Keratinocyte (primary cell): ENCODE data around the gene DHDH. TPM values are rescaled to one million over a fixed set of nuclear protein-coding genes. Genes with fewer than 3 reads are reported as not detected.

Experiments
- DNase-seq: peaks from one replicate; pipeline ENCODE4 v3.0.0-alpha.2; 2011; ENCODE audit warnings: low read depth, missing footprints, low spot score
- FAIRE-seq: peaks from 2 replicates; lab custom pipeline; 2011; peaks lifted over from hg19 to GRCh38; lab: Jason Lieb, UNC
- H2AFZ ChIP-seq: 2 replicates; pipeline ENCODE4 v1.6.0; 2012; ENCODE audit warnings: low read length, control low read depth, inconsistent platforms; ENCODE audit not compliant: control insufficient read depth
- H3K27ac ChIP-seq: 2 replicates; pipeline ENCODE4 v1.5.1; 2011; ENCODE audit warnings: low read length; ENCODE audit not compliant: control insufficient read depth, insufficient read depth
- H3K27me3 ChIP-seq: 3 replicates; pipeline ENCODE4 v1.6.0; 2011; ENCODE audit warnings: low read length; ENCODE audit not compliant: control insufficient read depth, insufficient read depth; ENCODE audit errors: extremely low read depth
- H3K36me3 ChIP-seq, 2 experiments: 2 replicates in 1 of 2; 3 replicates in 1 of 2; pipeline ENCODE4 v1.5.1; 2011; ENCODE audit warnings: low read length in 2 of 2, mild to moderate bottlenecking in 1 of 2; ENCODE audit not compliant: control insufficient read depth in 2 of 2, insufficient read depth in 2 of 2; ENCODE audit errors: extremely low read depth in 1 of 2
- H3K4me1 ChIP-seq: 3 replicates; pipeline ENCODE4 v1.5.1; 2011; ENCODE audit warnings: low read length; ENCODE audit not compliant: control insufficient read depth, insufficient read depth; ENCODE audit errors: extremely low read depth
- H3K4me2 ChIP-seq: 3 replicates; pipeline ENCODE4 v1.6.0; 2011; ENCODE audit warnings: low read depth, low read length; ENCODE audit not compliant: control insufficient read depth, insufficient read depth; ENCODE audit errors: extremely low read depth
- H3K4me3 ChIP-seq, 3 experiments: fragments of 200-600 bp in 1 of 3; sonication (generic) in 1 of 3; 2 replicates in 2 of 3; 3 replicates in 1 of 3; pipeline ENCODE4 v1.5.1; 2011 to 2016; ENCODE audit warnings: low read length in 3 of 3, mild to moderate bottlenecking in 3 of 3, control low read depth in 2 of 3, inconsistent platforms in 1 of 3, low read depth in 1 of 3, mixed read lengths in 1 of 3, mixed run types in 1 of 3, moderate library complexity in 1 of 3; ENCODE audit not compliant: control insufficient read depth in 2 of 3, insufficient read depth in 2 of 3; ENCODE audit errors: extremely low read depth in 1 of 3
- H3K79me2 ChIP-seq: 2 replicates; pipeline ENCODE4 v1.6.0; 2012; ENCODE audit warnings: low read length; ENCODE audit not compliant: control insufficient read depth, insufficient read depth
- H3K9ac ChIP-seq: 3 replicates; pipeline ENCODE4 v1.6.0; 2011; ENCODE audit warnings: low read length; ENCODE audit not compliant: control insufficient read depth, insufficient read depth; ENCODE audit errors: extremely low read depth
- H3K9me1 ChIP-seq: 3 replicates; pipeline ENCODE4 v1.6.0; 2011; ENCODE audit warnings: low read length; ENCODE audit not compliant: control insufficient read depth, insufficient read depth; ENCODE audit errors: extremely low read depth
- H3K9me3 ChIP-seq: 2 replicates; pipeline ENCODE4 v1.5.1; 2012; ENCODE audit warnings: low read depth, low read length; ENCODE audit not compliant: control insufficient read depth
- H4K20me1 ChIP-seq: 3 replicates; pipeline ENCODE4 v1.6.0; 2011; ENCODE audit warnings: low read length; ENCODE audit not compliant: control insufficient read depth, insufficient read depth; ENCODE audit errors: extremely low read depth
- CTCF ChIP-seq, 3 experiments: IDR thresholded peaks in 1 of 3; conservative IDR thresholded peaks in 1 of 3; optimal IDR thresholded peaks in 1 of 3; 2 replicates in 2 of 3; 3 replicates in 1 of 3; pipeline versions ENCODE3 to v1.5.1; 2011; ENCODE audit warnings: low read length in 3 of 3, mild to moderate bottlenecking in 3 of 3, moderate library complexity in 2 of 3, control low read depth in 1 of 3, inconsistent platforms in 1 of 3; ENCODE audit not compliant: insufficient read depth in 2 of 3; ENCODE audit errors: extremely low read depth in 1 of 3
- EZH2 ChIP-seq: IDR thresholded peaks from one replicate; pipeline ENCODE4 v1.6.1; 2012; ENCODE audit warnings: inconsistent platforms, mild to moderate bottlenecking, low read length, moderate library complexity
- dilution Hi-C: fragments of 300-500 bp; cut with MboI; formaldehyde crosslinking; loops from one replicate; pipeline ENCODE4 v1.7.0; 2020; ENCODE audit warnings: low sequenced_read_pairs; ENCODE audit not compliant: extremely low pct_ligation_motif_present
- polyA plus RNA-seq, 5 experiments: library from polyadenylated mRNA; depleted of rRNA in 3 of 5; stranded (reverse) in 3 of 5; stranded (forward) in 1 of 5; unstranded in 1 of 5; fragments of >200 nt; gene quantifications; 1 replicate in 1 of 5; 2 replicates in 3 of 5; 3 replicates in 1 of 5; pipeline versions ENCODE4 v1.2.1 to v1.2.3, GENCODE V29; 2011 to 2012; ENCODE audit warnings: missing spikeins in 2 of 5, low read depth in 1 of 5, low replicate concordance in 1 of 5

Gene DHDH
- polyA plus RNA-seq, 1 donor (not counting 4 experiments of a cell fraction or from before 2014, with no cell fraction given) = 0.45 TPM

GRCh38 chr19:48935864-48936263, 2.4 kb downstream of the DHDH start:
- no peaks in the 10 kb centered on the region for H3K9me1 ChIP-seq
- H3K9ac ChIP-seq = no peak overlapping the region
- no peak for TF ChIP-seq CTCF (optimal IDR thresholded peaks at IDR 0.05 in 1 of 3, IDR thresholded peaks at IDR 0.05 in 1 of 3, conservative IDR thresholded peaks at IDR 0.05 in 1 of 3; ENCODE audit: extremely low read depth in 1 of 3, insufficient read depth in 2 of 3, low read length in 3 of 3)
- H4K20me1 ChIP-seq = no peaks in the 10 kb centered on the region
- H3K9me3 ChIP-seq = no peaks in the 10 kb centered on the region
- H2AFZ ChIP-seq = no peak overlapping the region
- H3K4me3 ChIP-seq = no peak overlapping the region
- dilution Hi-C loops = no loop called here
- no peaks in the 10 kb centered on the region for H3K27me3 ChIP-seq
- no peaks in the 10 kb centered on the region for H3K79me2 ChIP-seq
- H3K4me2 ChIP-seq = no peak overlapping the region
- DNase-seq (no peak), FAIRE-seq (no peak)
- peaks cover 9% of the 10 kb centered on the region for H3K4me1 ChIP-seq
- no peaks in the 10 kb centered on the region for H3K36me3 ChIP-seq
- H3K27ac ChIP-seq = no peak overlapping the region

- Histone ChIP-seq H2AFZ (no peak overlapping the region), H3K79me2 (no peaks in the 10 kb centered on the region), H3K36me3 (no peaks in the 10 kb centered on the region), H4K20me1 (no peaks in the 10 kb centered on the region), H3K9ac (no peak overlapping the region), H3K4me3 (no peak overlapping the region), H3K4me2 (no peak overlapping the region), H3K4me1 (peaks cover 3% of the 10 kb centered on the region), H3K27me3 (no peaks in the 10 kb centered on the region), H3K9me3 (no peaks in the 10 kb centered on the region), H3K9me1 (no peaks in the 10 kb centered on the region), H3K27ac (no peak overlapping the region)
- no peak for DNase-seq
- no peak for FAIRE-seq
- TF ChIP-seq EZH2 = no peak
- TF ChIP-seq CTCF (optimal IDR thresholded peaks at IDR 0.05 in 1 of 3, IDR thresholded peaks at IDR 0.05 in 1 of 3, conservative IDR thresholded peaks at IDR 0.05 in 1 of 3; ENCODE audit: extremely low read depth in 1 of 3, insufficient read depth in 2 of 3, low read length in 3 of 3) = no peak
- dilution Hi-C loops = no loop called here
These were observed 4.8 kb downstream of the DHDH start for GRCh38 chr19:48938256-48938655.
